Cerebellar cortex (tissue), 1 donor: Measurements from ENCODE around the gene FHIT.
A peak's percentile ranks its signal among the peaks of the same experiment; 100 is the strongest.
"Not testable (repeated sequence)": the region's sequence is repeated elsewhere in the genome, so short reads cannot be mapped to it uniquely, and the experiment has no call there.

ENCODE experiments used
- DNase-seq: peaks from one replicate; pipeline ENCODE4 v3.0.0-alpha.2; 2015; ENCODE audit warnings: low spot score

Gene FHIT

GRCh38 chr3:60573494-60573893 is 677.8 kb downstream of the FHIT start:
- DNase-seq = no peak

DNA sequence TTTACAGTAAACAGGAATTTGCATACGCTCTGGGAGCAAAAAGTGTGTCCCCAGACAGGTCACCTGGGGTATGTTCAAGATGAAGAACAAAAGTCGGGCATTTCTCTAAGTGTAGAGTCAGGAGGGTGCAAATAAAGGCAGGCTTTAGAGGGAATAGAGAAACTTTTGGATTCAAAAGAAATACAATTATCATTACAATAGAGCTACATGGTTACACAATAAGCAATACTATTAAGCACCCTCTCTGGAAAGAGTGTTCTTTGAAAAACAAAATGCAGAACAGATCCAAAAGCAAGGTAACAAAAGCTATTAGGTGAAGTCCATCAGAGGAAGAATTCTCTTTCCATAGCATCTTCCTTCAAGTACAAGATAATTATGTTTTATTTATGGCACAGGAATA is 679.7 kb downstream of the FHIT start:
- no peak for DNase-seq

DNA sequence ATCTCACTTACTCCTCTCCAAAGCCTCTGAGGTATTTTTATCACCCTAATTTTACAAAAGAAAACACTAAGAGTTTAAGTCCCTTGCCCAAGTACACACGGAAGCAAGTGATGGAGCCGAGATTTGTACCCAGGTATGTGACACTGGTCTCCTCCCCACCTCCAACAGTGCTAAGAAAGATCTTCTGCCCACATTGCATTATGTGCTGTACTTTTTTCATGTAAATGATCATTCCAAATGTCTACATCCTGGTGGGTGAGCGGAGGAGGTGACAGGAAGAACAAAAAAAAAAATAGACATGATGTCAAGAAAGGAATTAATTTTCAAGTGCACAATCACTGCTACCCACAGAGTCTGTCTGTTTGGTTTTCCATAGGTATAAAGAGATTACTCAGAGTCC is 694.1 kb downstream of the FHIT start:
- DNase-seq = no peak

DNA sequence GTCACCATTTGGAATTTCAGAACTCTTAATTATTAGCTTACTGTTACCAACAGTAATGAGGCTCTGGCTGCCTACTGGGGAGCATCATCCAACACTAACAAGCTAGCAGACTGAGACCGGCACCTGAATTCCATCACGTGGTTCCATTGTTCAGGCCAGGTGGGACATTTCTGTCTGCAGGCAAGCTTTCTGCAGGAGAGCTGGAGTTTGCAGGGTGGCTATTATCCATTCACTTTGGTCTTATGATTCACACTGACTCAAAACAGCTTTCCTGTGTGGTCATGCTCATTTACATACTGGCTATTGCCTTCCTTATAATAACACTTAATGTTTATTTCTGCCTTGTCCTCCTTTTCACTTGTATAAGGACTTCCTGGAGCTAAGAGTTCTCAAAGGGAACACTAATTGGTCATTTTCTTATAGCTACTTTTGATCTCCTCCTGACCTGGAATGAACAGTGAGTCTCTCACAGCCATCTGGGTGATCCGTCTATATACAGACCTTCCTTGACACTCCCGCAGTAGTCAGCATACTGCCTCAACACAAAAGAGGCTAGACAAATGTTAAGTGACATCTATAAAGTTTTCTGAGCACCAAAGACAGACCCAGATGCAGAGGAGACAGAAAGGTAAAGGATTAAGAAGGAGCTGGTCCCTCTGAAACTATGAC is 695.4 kb downstream of the FHIT start:
- no peak for DNase-seq

DNA sequence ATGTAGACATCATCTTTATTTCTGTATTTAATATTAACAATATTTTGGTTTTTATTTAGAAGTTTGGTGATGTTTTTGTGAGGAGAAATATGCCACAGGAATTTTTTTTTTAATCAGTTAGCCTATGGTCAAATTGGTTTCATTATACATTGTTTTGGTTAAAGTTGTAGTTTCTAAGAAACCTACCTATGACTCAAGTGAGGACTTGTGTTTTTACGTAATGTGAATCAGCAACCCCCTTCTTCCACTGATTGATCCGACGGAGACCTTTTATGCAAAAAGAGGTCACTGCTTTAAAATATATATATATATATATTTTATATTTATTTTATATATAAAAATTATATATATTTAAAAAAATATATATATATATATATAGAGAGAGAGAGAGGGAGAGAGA is 698.1 kb downstream of the FHIT start:
- DNase-seq = no peak

DNA sequence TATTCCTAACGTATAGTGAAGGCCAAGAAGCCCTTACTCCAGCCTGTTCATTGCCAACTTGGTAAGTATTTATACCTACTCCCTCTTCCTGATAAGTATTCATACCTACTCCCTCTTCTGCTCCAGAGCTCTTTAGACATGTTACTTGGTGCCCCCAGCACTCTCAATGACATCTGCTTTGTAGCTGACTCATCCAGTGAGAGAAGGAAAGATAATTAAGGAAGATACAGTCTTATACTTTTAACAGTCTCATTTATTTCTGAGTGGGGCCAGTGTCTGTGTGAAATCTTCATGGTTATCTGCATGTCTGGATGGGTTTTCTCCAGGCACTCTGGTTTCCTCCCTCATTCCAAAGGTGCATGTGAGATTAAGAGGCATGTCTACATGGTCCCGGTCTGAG is 698.7 kb downstream of the FHIT start:
- DNase-seq = no peak

DNA sequence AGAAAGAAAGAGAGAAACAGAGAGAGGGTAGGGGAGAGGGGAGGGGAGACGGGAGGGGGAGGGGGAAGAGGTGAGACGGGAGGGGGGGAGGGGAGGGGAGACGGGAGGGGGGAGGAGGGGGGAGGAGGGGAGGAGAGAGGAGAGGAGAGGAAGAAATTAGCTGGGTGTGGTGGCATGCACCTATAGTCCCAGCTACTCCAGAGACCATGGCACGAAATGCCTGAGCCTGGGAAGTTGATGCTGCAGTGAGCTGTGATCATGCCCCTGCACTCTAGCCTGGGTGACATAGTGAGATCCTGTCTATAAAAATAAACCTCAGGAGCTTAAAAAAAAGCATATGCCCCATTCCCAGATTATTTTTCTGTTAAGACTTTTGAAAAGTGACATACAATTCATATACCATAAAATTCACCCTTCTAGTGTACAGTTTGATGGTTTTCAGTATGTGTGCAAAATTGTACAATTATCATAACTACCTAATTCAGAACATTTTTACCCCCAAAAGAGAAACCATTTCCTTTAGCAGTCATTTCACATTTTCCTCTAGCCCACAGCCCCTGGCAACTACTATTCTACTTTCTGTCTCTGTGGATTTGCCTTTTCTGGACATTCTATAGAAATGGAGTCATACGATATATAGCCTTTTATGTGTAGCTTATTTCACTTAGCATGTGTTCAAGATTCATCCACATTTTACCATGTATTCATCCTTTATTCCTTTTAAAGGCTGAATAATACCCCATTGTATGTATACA is 699.6 kb downstream of the FHIT start:
- no peak for DNase-seq

GRCh38 chr3:60549863-60550262 is 701.4 kb downstream of the FHIT start:
- no peak for DNase-seq

GRCh38 chr3:60542995-60543394 is 708.3 kb downstream of the FHIT start:
- DNase-seq = no peak

DNA sequence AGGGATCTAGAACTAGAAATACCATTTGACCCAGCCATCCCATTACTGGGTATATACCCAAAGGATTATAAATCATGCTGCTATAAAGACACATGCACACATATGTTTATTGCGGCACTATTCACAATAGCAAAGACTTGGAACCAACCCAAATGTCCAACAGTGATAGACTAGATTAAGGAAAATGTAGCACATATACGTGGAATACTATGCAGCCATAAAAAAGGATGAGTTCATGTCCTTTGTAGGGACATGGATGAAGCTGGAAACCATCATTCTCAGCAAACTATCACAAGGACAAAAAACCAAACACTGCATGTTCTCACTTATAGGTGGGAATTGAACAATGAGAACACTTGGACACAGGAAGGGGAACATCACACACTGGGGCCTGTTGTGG is 711.9 kb downstream of the FHIT start:
- not testable (repeated sequence) for DNase-seq

GRCh38 chr3:60536420-60536819 is 714.8 kb downstream of the FHIT start:
- DNase-seq = no peak

- no peak for DNase-seq
These were observed 719.5 kb downstream of the FHIT start for GRCh38 chr3:60531759-60532158.

DNA sequence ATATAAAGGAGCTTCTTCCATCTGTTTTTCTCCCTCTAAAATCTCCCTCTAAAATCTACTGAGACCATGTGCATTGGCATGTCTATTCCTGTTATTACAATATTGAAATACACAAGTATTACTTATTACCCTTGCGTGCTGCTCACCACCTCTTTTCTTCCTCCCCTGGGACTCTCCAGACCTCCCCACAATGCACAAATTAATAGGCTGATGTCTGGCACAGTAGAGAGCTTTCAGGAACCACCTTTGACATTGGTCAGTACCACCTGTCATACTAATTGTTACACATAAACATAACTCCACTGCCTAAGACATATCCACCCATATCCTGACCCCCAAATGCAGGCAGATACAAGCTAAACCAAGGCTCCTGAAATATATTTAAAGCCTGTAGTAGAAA is 722.6 kb downstream of the FHIT start:
- no peak for DNase-seq

DNA sequence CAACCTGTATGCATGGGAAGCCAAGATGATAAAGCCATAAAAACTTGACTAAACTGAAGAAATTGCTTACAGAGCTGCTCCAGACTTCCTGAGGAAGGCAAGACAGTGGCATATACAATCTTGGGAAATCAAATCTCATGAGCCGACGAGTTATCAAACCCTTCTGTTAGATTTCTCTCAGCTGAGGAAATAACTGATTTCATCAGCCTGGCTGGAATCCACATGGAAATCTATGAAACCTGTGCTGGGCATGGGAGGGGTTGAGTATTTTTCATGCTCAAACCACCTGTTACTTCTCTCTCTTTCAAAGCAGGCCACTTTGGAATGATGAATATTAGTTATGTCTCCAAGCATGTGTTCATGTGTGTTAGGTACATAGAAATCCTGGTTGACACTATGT is 727.7 kb downstream of the FHIT start:
- DNase-seq = no peak

DNA sequence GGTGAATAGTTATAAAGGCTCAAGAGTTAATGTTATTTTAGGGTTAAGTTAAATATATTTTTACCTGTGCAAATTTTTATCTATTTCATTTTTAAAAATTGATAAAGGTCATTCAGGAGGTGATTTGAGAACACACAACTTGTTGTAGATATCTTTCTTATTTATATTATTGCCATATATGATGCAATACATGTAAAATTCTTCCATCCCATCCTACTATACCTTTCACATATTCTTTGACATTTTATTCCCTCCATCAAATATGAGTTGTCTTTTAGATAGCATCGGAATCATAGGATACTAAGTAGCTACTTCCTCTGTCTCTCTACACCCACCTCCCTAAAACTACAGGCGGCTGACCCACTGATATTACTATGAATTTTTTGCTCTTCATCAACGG is 734.1 kb downstream of the FHIT start:
- no peak for DNase-seq

- DNase-seq = no peak
These were observed 736.4 kb downstream of the FHIT start for GRCh38 chr3:60514866-60515265.

- DNase-seq = peak; percentile 3
These were observed 737.1 kb downstream of the FHIT start for GRCh38 chr3:60514085-60514649.

DNA sequence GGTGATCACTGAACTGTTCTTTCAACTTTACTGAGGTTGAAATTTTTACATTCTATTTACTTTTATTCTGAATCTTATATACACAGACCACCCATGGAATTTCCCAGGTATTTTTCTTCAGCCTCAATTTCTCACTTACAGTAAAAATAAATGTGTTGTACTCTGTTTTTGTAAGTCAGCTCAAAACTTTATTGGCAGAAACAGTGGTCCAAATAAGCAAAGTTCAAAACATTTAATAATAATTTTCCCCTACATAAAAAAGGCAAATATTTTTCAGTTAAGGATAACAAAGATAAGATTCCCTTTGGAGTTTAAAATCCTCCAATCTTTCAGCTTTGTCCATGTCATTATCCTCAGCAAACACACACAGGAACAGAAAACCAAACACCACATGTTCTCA is 738.0 kb downstream of the FHIT start:
- DNase-seq = no peak

DNA sequence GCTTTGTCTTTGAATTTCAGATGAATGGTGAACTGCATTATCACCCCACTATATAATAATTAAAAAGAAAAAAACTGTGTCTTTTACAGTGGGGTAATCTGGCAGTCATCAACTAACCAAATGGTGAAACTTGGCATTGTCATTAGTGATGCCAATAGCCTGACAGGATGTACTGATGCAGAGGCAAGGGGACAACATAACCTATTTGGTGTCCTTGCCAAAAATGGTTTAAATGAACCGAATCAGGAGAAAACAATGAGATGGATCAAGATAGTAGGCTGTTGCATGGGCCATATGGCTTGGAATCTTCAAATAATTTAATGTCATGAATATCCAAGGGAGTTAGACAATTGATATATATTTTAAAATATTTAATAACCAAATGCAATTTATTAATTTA is 738.7 kb downstream of the FHIT start:
- peak; percentile 61 for DNase-seq

- DNase-seq = no peak
These were observed 741.8 kb downstream of the FHIT start for GRCh38 chr3:60509471-60509870.

DNA sequence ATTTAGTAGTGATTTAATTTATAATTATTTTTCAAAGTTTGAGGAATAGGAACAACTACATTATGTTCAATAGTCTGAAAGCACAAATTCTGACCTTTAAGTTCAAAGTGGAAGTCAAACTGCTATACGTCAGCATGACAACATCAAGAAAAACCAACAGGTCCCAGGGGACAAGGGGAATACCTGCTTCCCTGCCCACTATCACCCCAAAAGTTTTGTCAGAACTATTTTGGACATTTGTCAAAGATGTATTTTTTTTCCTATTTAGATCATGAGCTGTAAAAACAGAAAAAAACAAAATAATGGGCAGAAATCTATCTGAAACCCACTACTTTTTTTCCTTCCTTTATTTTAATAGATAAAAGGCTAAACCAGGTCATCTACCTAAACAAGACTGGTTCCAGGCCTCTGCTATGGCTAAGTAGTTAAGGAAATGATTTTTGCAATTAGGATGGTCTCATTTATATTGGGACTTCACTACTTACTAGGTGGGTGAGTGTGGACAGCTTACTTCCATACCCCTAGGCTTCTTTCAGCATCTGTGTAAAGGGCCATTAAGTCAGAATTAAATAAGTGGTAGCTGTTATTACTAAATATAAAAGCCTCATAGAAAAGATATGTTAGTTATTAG is 746.3 kb downstream of the FHIT start:
- no peak for DNase-seq

DNA sequence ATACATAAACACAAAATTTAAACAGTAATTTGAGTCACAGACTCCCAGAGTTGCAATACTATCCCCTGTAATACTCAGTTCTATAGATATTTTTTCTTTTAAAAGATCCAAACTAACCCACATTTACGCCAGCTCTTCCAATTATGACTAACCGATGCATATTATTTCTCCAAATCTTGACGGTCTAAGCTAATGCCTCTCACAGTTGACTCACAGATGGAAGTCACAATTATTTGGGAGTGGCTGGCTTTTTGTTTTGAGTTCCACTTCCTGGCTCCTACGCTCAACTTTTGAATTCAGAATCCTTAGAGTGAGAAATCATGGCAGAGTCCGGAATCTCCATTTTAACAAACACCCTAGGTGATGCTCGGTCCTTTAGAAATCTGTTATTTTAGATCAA is 749.9 kb downstream of the FHIT start:
- DNase-seq = no peak

GRCh38 chr3:60497902-60498301 is 753.4 kb downstream of the FHIT start:
- DNase-seq = peak; percentile 17
